OCI-LY7 (cell line): Measurements from ENCODE around the gene IL12B. TPM values are rescaled to one million over a fixed set of nuclear protein-coding genes. Genes with fewer than 3 reads are reported as not detected.
"Not testable (repeated sequence)": the region's sequence is repeated elsewhere in the genome, so short reads cannot be mapped to it uniquely, and the experiment has no call there.

Experiments
- BruUV-seq: library from RNA; stranded (reverse); fragments of 400-500 nt; replicated peaks from 2 replicates; lab custom pipeline; 2021; lab: Mats Ljungman, UMichigan
- CTCF ChIA-PET: fragments of 300-600 bp; sonication (Branson Sonifier 250); formaldehyde crosslinking; loops from one replicate; lab custom pipeline; 2022; ENCODE audit warnings: antibody characterized with exemption; ENCODE audit not compliant: unreplicated experiment; lab: Charles Lee
- POLR2A ChIA-PET: fragments of 300-600 bp; sonication (Branson Sonifier 250); formaldehyde crosslinking; loops from one replicate; lab custom pipeline; 2022; ENCODE audit warnings: antibody characterized with exemption; lab: Charles Lee
- DNase-seq: peaks from one replicate; pipeline ENCODE4 v3.0.0-alpha.2; 2015; ENCODE audit warnings: low spot score
- H2AFZ ChIP-seq: fragments of 200-600 bp; sonication (generic), shearing (Covaris generic); 2 replicates; pipeline ENCODE4 v1.6.1; 2014; ENCODE audit warnings: mild to moderate bottlenecking, antibody characterized with exemption, low read length, moderate library complexity
- H3K27ac ChIP-seq: fragments of 200-600 bp; sonication (generic); 2 replicates; pipeline ENCODE4 v1.5.1; 2014; ENCODE audit warnings: mixed run types, low read depth, mild to moderate bottlenecking, moderate library complexity, low read length, inconsistent platforms; ENCODE audit not compliant: poor library complexity, severe bottlenecking
- H3K36me3 ChIP-seq: fragments of 200-600 bp; sonication (generic); 2 replicates; pipeline ENCODE4 v1.6.1; 2014; ENCODE audit warnings: mild to moderate bottlenecking, antibody characterized with exemption, low read length, moderate library complexity, mixed read lengths; ENCODE audit not compliant: insufficient read depth
- H3K4me1 ChIP-seq: fragments of 200-600 bp; sonication (generic); 2 replicates; pipeline ENCODE4 v1.5.1; 2014; ENCODE audit warnings: mild to moderate bottlenecking, low read length; ENCODE audit not compliant: insufficient read depth, poor library complexity, severe bottlenecking
- H3K4me2 ChIP-seq: fragments of 200-600 bp; sonication (generic); 2 replicates; pipeline ENCODE4 v1.6.1; 2014; ENCODE audit warnings: mild to moderate bottlenecking, low read length
- H3K4me3 ChIP-seq: fragments of 200-600 bp; sonication (generic); 2 replicates; pipeline ENCODE4 v1.5.1; 2014; ENCODE audit warnings: mild to moderate bottlenecking, low read depth, low read length; ENCODE audit not compliant: poor library complexity, severe bottlenecking
- H3K79me2 ChIP-seq: fragments of 200-600 bp; sonication (generic); 2 replicates; pipeline ENCODE4 v1.6.1; 2016; ENCODE audit warnings: low read depth, mild to moderate bottlenecking, low read length, moderate library complexity, mixed read lengths; ENCODE audit not compliant: insufficient read depth
- H3K9me2 ChIP-seq: fragments of 200-600 bp; sonication (generic); 2 replicates; pipeline ENCODE4 v1.6.1; 2016; ENCODE audit warnings: mild to moderate bottlenecking, low read length, mixed read lengths; ENCODE audit not compliant: insufficient read depth
- H3K9me3 ChIP-seq: fragments of 200-600 bp; sonication (generic); 2 replicates; pipeline ENCODE4 v1.6.1; 2014; ENCODE audit warnings: mild to moderate bottlenecking, mixed run types, low read length, mixed read lengths
- H4K20me1 ChIP-seq: fragments of 200-600 bp; sonication (generic); 2 replicates; pipeline ENCODE4 v1.6.1; 2014; ENCODE audit warnings: mild to moderate bottlenecking, antibody characterized with exemption, low read length, moderate library complexity, mixed read lengths; ENCODE audit not compliant: insufficient read depth
- EZH2phosphoT487 ChIP-seq: fragments of 200-600 bp; sonication (generic); IDR thresholded peaks from 2 replicates; pipeline ENCODE4 v1.6.1; 2018; ENCODE audit warnings: low read depth, borderline replicate concordance, mild to moderate bottlenecking, mixed run types, antibody characterized with exemption, low read length, moderate library complexity, mixed read lengths
- intact Hi-C: fragments of 100-400 bp; cut with micrococcal nuclease; formaldehyde crosslinking; loops from one replicate; pipeline ENCODE4 v1.10.0; 2022; ENCODE audit not compliant: unreplicated experiment
- small RNA-seq: library from RNA; depleted of rRNA; stranded (forward); fragments of <200 nt; gene quantifications from one replicate; pipeline ENCODE3, GENCODE V24; 2014
- total RNA-seq, 2 experiments: library from RNA; depleted of rRNA in 1 of 2; stranded (reverse); fragments of >200 nt in 1 of 2; shearing (Covaris generic) in 1 of 2; gene quantifications; 2 replicates each; pipeline ENCODE4 v1.2.3, GENCODE V29; 2014 to 2022
- TF ChIP-seq, protein P1 (sequence below): fragments of 200-600 bp; sonication (generic); conservative IDR thresholded peaks from 2 replicates; pipeline ENCODE4 v1.5.1; 2014; ENCODE audit warnings: mild to moderate bottlenecking, antibody characterized with exemption, low read length, moderate library complexity, mixed read lengths

IL12B gene
- total RNA-seq, 2 experiments from 2014 or later: not detected

DNA sequence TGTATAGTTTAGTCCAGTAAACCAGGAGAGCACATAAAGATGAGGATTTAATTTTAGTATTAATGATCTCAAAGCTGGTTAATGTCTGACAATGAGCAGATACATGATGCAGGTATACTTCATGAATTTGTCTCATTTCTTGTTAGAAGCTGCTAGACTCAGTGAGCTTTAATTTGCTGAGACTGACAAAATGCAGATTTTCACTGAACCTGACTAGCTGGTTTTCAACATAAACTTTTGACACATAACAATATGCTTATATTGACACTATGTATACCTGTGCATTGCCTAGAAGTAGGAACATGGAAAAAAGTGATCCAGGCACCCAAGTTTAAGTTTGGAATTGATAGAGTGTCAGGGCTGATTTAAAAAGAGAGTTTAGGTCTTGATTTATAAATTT, 56.4 kb downstream of the IL12B start:
- H3K4me2 ChIP-seq: no peak overlapping the region
- POLR2A ChIA-PET: interaction anchor here (0.7 to 2.0 kb wide), 6 partner anchors 10 to 401 kb away, joined by 3 to 8 read pairs (median 4); partner anchors contain the start of gene UBLCP1
- no peak for DNase-seq
- H2AFZ ChIP-seq: no peak overlapping the region
- CTCF ChIA-PET: interaction anchor here (1.0 kb wide), 1 partner anchor 117 kb away, joined by 3 read pairs; no protein-coding TSS in a partner anchor
- intact Hi-C loops: no loop called here
- no peaks in the 10 kb centered on the region for H3K9me2 ChIP-seq
- H3K27ac ChIP-seq: no peak overlapping the region
- no peak overlapping the region for H3K4me3 ChIP-seq
- H3K4me1 ChIP-seq: no peaks in the 10 kb centered on the region
- H4K20me1 ChIP-seq: no peaks in the 10 kb centered on the region
- no peak for TF ChIP-seq EZH2phosphoT487
- TF ChIP-seq, protein P1, sequence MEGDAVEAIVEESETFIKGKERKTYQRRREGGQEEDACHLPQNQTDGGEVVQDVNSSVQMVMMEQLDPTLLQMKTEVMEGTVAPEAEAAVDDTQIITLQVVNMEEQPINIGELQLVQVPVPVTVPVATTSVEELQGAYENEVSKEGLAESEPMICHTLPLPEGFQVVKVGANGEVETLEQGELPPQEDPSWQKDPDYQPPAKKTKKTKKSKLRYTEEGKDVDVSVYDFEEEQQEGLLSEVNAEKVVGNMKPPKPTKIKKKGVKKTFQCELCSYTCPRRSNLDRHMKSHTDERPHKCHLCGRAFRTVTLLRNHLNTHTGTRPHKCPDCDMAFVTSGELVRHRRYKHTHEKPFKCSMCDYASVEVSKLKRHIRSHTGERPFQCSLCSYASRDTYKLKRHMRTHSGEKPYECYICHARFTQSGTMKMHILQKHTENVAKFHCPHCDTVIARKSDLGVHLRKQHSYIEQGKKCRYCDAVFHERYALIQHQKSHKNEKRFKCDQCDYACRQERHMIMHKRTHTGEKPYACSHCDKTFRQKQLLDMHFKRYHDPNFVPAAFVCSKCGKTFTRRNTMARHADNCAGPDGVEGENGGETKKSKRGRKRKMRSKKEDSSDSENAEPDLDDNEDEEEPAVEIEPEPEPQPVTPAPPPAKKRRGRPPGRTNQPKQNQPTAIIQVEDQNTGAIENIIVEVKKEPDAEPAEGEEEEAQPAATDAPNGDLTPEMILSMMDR: no peak
- no peaks in the 10 kb centered on the region for H3K9me3 ChIP-seq
- no TSS peak for BruUV-seq
- no peaks in the 10 kb centered on the region for H3K79me2 ChIP-seq
- H3K36me3 ChIP-seq: peaks cover 71% of the 10 kb centered on the region

DNA sequence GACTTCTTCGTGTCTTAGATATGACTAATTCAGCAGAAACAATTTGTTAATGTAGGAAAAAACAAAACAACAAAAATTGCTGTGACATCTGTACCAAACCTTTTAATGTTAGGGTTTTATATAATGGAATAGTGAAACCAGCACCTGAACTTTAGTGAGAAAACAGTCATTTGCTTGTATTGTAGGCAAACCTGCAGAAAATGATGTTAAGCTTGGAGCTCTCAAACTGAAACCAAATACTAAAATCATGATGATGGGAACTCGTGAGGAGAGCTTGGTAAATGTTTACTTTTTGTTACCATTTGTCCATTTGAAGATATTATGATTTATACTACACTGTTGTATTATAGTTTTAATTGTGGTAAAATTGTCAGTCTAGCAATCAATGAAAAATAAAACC, 60.6 kb downstream of the IL12B start:
- DNase-seq: no peak
- Histone ChIP-seq H2AFZ (no peak overlapping the region), H3K79me2 (no peaks in the 10 kb centered on the region; the same call in 1 of the 2 replicates), H3K9me2 (no peaks in the 10 kb centered on the region), H3K4me1 (no peaks in the 10 kb centered on the region), H3K36me3 (peaks cover 78% of the 10 kb centered on the region), H3K4me2 (no peak overlapping the region), H3K4me3 (no peak overlapping the region), H4K20me1 (no peaks in the 10 kb centered on the region), H3K27ac (no peak overlapping the region), H3K9me3 (peaks cover 14% of the 10 kb centered on the region; the same call in 1 of the 2 replicates)
- TF ChIP-seq EZH2phosphoT487: no peak
- TF ChIP-seq, protein P1: no peak
- BruUV-seq: no TSS peak
- intact Hi-C loops: no loop called here
- POLR2A ChIA-PET: no interaction called here
- CTCF ChIA-PET: no interaction called here

DNA sequence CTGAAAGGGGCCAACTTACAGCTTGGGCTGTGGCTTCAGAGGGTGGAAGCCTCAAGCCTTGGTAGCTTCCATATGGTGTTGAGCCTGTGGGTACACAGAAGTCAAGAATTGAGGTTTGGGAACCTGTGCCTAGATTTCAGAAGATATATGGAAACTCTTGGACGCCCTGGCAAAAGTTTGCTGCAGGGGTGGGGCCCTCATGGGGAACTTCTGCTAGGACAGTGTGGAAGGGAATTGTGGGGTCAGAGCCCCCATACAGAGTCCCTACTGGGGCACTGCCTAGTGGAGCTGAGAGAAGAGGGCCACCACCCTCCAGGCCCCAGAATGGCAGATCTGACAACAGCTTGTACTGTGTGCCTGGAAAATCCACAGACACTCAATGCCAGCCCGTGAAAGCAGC, 63.5 kb downstream of the IL12B start:
- BruUV-seq, CTCF ChIA-PET: not testable (repeated sequence)

More for the DNA sequence above, 63.5 kb downstream of the IL12B start:
- intact Hi-C loops, H3K9me2 ChIP-seq, DNase-seq, H3K4me2 ChIP-seq, H4K20me1 ChIP-seq, H3K79me2 ChIP-seq, H2AFZ ChIP-seq, H3K27ac ChIP-seq, H3K4me3 ChIP-seq: not testable (repeated sequence)
- H3K4me1 ChIP-seq: peaks cover 17% of the 10 kb centered on the region
- POLR2A ChIA-PET: interaction anchor here (0.7 to 1.3 kb wide), 2 partner anchors 18 to 486 kb away, joined by 3 read pairs; no protein-coding TSS in a partner anchor
- H3K36me3 ChIP-seq: peaks cover 52% of the 10 kb centered on the region
- peaks cover 14% of the 10 kb centered on the region; the same call in 1 of the 2 replicates for H3K9me3 ChIP-seq

Small RNA genes lying within 50 kb of the gene (small RNA-seq; reads per million reads assigned to genes)
- not detected for gene RNU4ATAC2P

Other genes with a start within 250 kb of the IL12B start
- 20.3 and 26.3 TPM in 2 replicates for gene EBF1, start 230.6 kb downstream of the IL12B start, total RNA-seq (2014; rRNA removed; shearing (Covaris generic))
- 43.1 and 47.1 TPM in 2 replicates for gene EBF1, start 230.6 kb downstream of the IL12B start, total RNA-seq (2022)
- 18.6 and 18.9 TPM in 2 replicates for gene RNF145, start 120.9 kb downstream of the IL12B start, total RNA-seq (2014; rRNA removed; shearing (Covaris generic))
- gene RNF145, start 120.9 kb downstream of the IL12B start, total RNA-seq (2022): 32.0 and 34.9 TPM in 2 replicates
- gene UBLCP1, start 67.2 kb downstream of the IL12B start, total RNA-seq (2014; rRNA removed; shearing (Covaris generic)): 7.7 and 11.3 TPM in 2 replicates
- 24.9 and 29.8 TPM in 2 replicates for gene UBLCP1, start 67.2 kb downstream of the IL12B start, total RNA-seq (2022)